T-helper 1 cell (primary cell): ENCODE results near the gene ZBTB47.

Experiments
- DNase-seq, 5 donors: peaks; one replicate each; pipeline ENCODE4 v3.0.0-alpha.2; 2012 to 2020

ZBTB47 gene

DNA sequence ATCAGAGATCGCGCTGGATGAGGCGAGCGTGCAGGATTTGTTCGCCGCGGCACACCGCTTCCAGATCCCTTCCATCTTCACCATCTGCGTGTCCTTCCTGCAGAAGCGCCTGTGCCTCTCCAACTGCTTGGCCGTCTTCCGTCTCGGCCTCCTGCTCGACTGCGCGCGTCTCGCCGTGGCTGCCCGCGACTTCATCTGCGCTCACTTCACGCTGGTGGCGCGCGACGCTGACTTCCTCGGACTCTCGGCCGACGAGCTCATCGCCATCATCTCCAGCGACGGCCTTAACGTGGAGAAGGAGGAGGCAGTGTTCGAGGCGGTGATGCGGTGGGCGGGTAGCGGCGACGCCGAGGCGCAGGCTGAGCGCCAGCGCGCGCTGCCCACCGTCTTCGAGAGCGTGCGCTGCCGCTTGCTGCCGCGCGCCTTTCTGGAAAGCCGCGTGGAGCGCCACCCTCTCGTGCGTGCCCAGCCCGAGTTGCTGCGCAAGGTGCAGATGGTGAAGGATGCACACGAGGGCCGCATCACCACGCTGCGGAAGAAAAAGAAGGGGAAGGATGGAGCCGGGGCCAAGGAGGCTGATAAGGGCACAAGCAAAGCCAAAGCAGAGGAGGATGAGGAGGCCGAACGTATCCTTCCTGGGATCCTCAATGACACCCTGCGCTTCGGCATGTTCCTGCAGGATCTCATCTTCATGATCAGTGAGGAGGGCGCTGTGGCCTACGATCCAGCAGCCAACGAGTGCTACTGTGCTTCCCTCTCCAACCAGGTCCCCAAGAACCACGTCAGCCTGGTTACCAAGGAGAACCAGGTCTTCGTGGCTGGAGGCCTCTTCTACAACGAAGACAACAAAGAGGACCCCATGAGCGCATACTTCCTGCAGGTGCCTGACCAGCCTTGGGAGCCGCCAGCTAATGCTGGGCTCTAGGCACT lies 32.7 kb downstream of the ZBTB47 start:
- peak in 1 of 5 donors; percentile 4 for DNase-seq

DNA sequence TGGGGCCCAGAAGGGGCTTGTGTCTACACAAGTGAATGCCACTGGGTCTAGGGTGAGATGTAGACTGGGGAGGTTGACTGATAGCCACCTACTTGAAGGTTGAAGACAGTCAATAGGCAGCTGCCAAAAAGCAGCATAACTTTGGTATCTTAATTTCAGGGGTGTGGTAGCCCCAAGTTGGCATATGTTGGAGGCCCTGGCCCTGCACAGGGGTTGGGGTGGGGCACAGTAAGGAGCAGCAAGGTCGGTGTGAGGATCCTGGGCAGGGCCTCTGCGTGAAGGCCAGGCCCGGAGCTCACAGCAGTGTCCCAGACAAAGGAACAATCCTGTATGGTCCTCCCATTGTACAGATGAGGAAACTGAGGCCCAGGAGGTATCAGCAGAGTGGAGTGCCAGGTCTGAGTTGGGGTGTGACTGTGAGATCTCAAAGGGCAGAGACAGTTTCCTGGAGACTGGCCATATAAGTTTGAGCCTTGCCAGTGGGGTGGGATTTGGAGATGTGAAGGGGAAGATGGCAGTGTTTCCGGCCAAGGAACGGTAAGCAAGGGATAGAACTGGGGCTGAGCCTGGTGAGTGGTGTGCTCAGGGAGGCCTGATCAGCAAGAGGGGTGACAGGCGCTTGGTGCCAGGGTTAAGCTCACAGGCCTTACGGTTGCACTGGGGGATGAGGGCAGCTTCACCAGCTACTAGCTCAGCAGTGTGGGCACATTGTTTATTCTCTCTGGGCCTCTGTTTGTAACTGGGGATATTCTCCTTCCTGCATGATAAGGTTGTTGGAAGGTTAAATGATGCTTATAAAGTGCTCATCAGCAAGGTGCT lies 33.5 kb downstream of the ZBTB47 start:
- peak in 1 of 5 donors; percentile 3 for DNase-seq

DNA sequence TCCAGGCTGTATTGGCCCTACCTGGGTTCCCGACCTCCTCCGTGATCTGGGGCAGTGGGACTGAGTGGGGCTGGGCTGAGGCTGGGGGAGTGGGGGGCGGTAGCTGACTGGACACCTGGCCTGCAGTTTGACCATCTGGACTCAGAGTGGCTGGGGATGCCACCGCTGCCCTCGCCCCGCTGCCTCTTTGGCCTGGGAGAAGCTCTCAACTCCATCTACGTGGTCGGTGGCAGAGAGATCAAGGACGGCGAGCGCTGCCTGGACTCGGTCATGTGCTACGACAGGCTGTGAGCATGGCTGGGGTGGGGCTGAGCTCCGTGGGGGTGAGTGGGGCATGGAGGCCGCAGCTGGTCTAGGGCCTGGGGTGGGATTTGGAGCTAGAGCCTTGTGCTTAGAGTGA lies 34.5 kb downstream of the ZBTB47 start:
- DNase-seq: peak in 1 of 5 donors; percentile 9

- DNase-seq: peak in 1 of 5 donors; percentile 3
Measured at GRCh38 chr3:42688487-42689420, 35.3 kb downstream of the ZBTB47 start.

DNA sequence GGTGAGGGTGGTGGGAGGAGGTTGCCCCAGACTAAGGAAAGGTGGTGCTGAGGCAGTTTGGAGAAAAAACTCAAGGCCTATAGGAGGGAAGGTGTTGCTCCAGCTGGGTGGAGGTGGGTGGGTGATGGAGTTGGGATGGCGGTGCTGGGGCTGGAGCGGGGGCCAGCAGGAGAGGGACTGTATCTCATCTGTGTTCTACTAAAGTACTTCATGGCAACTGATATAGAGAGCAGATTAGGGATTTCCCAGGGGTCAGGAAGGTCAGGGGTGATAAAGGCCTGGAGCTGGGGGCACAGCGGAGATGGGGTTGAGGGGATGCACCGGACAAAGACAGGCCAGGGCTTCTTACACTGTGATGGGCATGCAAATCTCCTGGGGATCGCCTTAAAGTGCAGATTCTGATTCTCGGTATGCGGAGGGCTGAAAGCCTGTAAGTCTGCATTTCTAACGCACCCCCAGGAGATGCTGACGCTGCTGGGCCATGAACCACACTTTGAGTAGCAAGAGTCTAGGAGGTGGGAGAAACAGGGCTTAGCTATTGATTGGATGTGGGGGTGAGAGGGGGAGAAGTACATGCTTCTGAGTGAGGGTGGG lies 36.0 kb downstream of the ZBTB47 start:
- no peak for DNase-seq

DNA sequence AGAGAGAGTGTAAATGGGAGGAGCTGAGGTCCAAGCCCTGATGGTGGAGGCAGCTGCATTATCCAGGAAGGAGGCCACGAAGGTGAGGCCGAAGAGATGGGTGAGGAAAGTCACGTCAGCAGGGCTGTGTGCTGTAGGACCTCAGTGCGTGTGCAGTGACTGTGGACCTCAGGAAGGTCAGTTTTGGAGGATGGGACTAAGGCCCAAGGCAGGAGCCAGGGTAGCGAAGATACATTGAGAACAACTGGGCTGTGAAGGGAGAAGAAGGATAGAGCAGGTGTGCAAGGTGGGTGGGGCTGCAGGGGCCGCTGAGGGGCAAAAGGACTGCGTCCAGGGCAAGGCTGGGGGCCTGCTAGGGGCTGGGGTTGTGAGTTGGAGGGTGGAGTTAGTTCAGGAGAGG lies 36.7 kb downstream of the ZBTB47 start:
- DNase-seq: peak in 1 of 5 donors; percentile 6

DNA sequence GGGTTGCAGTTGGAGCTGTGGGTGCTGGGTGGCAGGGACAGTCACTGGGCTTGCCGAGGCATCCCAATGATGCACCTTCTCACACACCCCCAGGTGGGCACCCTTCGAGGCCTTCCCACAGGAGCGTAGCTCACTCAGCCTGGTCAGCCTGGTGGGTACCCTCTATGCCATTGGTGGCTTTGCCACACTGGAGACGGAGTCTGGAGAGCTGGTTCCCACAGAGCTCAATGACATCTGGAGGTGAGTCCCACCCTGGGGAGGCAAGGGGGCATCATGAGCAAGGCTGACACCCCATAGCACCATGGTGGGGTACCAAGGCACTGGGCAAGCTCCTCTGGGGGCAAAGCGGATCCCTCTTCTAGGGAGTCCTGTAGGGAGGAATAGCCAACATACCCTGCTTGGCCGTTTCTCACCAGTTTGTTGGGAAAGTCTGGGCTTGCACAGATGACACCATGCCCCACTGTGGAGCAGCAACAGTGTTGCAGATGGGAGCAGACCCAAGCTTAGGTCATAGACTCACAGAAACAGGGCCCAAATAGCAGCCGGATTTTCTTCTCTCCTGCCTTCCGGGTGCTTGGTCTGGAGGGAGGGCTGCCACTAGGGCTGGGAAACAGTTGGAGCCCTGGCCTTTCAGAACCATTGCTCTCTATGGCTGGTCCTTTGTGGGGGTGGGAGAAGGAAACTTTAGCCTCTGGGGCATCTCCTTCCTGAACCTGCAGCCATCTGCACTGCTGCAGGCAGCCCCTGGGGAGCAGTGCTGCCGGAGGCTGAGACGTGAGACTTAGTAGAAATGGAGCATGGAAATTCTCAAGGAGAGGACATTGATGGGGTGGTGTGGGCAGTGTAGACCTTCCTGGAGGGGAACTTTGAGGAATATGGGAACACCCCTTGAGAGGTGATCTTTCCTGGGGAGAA lies 37.5 kb downstream of the ZBTB47 start:
- DNase-seq: no peak

DNA sequence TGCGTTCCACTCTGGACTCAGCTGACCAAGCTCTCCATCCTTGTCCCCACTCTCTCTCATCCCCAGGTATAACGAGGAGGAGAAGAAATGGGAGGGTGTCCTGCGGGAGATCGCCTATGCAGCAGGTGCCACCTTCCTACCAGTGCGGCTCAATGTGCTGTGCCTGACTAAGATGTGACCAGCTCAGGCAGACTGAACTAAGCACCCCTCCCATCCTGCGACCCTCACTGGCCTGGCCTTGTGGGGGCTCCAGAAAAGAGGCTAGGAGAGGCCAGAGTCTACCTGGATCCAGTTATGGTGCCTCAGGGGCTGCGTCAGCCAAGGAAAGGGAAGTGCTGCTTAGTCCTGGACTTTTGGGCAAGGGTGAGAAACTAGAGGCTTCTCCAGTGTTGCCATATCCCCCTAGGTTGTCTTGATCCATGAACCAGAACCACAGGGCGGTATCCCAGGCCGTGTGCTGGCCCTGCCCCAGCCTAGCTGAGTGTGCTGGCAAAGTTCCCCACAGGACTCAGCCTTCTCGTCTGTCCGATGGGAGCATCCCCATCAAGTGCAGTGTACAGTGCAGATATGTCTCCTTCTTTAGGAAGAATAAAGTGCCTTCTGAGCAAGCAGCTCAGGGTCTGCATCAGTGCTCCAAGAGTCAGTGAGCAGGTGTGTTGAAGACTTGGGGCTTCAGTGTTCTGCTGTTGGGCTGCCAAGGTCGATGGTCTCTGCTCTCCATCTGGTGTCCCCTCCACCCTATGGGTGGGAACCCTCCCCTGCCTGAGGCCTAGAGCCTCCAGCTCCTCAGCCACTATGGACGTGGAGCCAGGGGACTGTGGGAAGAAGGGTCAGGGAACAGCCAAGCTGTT lies 38.5 kb downstream of the ZBTB47 start:
- DNase-seq: no peak

DNA sequence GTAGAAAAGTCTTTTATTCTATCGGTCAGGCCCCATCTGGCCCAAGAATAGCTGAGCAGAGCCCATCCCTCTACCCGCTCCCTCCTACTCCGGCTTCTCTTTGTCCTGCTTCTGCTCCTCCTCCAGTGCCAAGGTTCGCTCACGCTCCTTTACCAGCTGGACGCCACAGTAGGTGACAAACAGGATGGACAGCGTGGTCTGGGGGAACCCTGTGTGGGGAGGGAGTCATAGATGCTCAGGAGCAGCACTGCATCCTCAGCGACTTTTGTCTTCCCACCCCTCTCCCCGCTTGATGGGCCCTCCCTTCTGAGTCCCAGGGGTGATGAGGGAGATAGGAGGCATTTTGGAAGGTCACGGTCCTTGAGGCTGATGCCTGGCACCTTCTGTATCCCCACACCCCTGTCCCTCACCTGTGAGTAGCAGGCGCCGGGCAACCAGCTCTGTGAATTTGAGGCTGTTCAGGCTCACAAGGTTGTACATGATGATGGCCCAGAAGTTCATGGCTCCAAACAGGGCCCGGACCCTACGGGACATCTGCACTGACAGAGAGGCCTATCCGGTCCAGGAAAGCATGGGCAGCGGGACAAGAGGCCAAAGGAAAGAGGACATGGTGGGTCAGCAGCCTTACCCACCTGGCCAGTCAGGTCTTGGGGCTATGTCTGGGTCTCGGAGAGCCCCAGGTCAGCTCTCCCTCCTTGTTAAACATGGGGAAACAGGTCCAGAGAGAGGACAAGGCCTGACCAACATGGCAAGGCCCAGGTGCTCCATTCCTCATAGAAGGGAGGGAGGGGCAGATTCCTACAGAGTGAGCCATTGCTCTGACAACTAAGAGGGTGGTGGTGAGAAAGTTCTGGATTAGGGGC lies 39.4 kb downstream of the ZBTB47 start:
- DNase-seq: no peak

- DNase-seq: no peak
Measured at GRCh38 chr3:42693530-42693930, 40.0 kb downstream of the ZBTB47 start.

DNA sequence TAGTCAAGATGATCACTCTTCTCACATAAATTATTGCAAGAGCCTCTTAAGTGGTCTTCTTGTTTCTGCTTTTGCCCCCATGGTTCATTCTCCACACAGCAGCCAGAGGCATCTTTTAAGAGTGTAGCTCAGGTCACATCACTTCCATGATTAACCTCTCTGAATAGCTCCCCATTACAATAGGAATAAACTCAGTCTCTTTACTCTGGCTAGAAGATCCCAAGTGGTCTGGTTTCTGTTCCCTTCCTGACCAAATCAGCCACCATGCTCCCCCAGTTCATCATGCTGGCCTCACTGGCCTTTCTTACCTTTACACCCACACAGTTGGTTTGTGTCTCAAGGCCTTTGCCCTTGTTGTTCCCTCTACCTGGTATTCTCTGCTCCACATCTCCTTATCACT lies 40.9 kb downstream of the ZBTB47 start:
- no peak for DNase-seq

- no peak for DNase-seq
Measured at GRCh38 chr3:42696356-42697288, 43.1 kb downstream of the ZBTB47 start.

- DNase-seq: no peak
Measured at GRCh38 chr3:42697289-42698051, 44.0 kb downstream of the ZBTB47 start.

DNA sequence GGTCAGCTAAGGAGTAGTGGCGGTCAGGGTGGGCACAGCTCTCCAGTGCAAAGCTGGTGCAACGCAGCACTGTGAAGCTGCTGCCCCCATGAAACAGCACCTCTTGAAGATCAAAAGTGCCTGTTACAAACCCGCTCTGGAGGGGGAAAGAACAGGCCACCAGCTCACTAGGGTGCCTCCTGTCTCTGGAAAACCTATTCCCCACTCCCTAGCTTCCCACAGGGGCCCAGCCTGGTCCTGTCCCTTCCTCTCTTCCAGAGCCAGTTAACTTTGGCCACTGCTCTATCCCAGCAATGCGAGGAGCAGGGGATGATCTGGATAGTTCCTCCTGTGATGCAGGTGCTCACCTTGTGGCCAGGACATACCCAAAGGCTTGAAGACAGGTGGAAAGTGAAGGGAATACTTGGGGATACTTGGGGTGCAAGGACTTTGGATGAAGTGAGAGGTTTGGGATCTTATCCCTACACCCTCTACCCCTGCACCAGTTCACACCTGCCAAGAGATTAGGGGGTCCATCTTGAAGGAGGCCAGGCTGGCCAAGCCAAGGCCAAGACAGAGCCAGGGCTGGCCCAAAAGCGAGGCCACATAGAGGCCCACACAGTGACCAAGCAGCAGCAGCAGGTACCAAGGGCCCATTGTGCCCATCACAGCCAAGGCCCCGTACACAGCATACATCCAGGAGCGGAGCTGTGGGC lies 44.9 kb downstream of the ZBTB47 start:
- no peak for DNase-seq

DNA sequence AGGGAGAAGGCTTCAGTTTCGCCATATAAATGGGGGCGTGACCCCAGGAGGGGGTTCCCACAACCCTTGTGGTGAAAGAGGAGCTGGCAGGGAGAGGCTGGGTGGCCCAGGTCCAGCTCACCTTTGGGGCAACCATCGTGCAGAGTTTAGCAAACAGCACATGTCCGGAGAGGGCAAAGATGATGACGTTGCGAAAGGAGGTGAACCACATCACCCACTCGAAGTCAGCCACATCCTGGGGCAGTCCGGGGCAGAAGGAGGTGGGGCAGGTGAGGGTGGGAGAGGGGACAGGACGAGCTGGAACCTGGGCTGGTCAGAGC lies 45.4 kb downstream of the ZBTB47 start:
- DNase-seq: peak in 1 of 5 donors; percentile 18

GRCh38 chr3:42699511-42699971 lies 46.0 kb downstream of the ZBTB47 start:
- no peak for DNase-seq
